Esophagus squamous epithelium (tissue), 4 donors: ENCODE measurements around the gene SLC22A5.

Source experiments
- POLR2A ChIP-seq, 4 donors: fragments of 450-650 bp; IDR thresholded peaks; one replicate each; pipeline ENCODE4 v1.6.1; 2017; ENCODE audit warnings: antibody characterized with exemption in 4 of 4, mild to moderate bottlenecking in 4 of 4, moderate library complexity in 3 of 4
- TF ChIP-seq, protein P1 (sequence below), 6 experiments: fragments of 450-650 bp in 4 of 6; fragments of 200-600 bp in 2 of 6; sonication (generic) in 2 of 6; IDR thresholded peaks; one replicate each; pipeline ENCODE4 v1.5.1; 2016 to 2019; ENCODE audit warnings: antibody characterized with exemption in 6 of 6, mild to moderate bottlenecking in 4 of 6, moderate library complexity in 4 of 6

DNA sequence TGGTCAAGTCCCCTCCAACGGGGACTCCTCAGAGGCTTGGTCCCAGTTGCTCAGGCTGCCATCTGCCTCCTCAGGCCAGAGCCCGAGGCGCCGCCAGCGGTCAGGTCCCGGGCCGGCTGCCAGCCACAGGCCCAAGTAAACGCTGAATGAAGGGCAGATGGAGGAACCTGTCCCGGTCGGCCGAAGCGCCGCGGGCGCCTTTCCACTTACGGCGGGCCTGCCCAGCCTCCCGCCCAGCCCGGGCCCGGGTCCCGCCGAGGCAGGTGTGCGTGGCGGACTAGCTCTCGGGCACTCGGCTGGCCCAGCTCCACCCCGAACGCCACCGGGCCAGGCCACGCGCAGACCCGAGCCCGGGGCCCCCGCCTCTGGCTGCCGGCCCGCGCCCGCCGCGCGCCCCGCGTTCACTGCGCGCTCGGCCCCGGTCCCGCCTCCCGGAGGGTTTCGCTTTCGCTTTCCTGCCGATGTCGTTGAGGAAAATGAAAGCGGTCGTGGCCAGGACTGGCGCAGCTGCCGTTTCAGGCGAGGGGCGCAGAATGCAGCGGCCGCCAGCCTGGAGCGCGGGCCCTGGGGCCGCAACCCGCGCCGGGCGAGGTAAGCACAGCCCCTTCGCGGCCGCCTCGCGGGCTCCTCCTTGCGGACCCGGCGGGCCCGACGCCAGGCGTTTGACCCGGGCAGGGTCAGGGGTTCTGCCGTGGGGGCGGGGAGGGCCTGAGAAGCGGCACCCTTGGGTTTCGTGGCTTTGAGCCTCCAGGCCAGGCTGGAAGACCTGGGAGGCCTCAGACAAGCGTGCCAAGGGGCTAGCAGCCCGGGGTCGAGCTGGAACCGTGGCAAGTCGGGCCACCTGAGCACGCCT lies 41.2 kb downstream of the SLC22A5 start:
- TF ChIP-seq POLR2A (IDR thresholded peaks at IDR 0.05) = peak in 2 of 4 donors; percentile 61 to 83
- TF ChIP-seq, protein P1, sequence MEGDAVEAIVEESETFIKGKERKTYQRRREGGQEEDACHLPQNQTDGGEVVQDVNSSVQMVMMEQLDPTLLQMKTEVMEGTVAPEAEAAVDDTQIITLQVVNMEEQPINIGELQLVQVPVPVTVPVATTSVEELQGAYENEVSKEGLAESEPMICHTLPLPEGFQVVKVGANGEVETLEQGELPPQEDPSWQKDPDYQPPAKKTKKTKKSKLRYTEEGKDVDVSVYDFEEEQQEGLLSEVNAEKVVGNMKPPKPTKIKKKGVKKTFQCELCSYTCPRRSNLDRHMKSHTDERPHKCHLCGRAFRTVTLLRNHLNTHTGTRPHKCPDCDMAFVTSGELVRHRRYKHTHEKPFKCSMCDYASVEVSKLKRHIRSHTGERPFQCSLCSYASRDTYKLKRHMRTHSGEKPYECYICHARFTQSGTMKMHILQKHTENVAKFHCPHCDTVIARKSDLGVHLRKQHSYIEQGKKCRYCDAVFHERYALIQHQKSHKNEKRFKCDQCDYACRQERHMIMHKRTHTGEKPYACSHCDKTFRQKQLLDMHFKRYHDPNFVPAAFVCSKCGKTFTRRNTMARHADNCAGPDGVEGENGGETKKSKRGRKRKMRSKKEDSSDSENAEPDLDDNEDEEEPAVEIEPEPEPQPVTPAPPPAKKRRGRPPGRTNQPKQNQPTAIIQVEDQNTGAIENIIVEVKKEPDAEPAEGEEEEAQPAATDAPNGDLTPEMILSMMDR (IDR thresholded peaks at IDR 0.05) = peak in 5 of 6 experiments; percentile 51 to 73 (median 68)
